ENCODE results near the gene SOX8. TPM values are rescaled to one million over a fixed set of nuclear protein-coding genes. Genes with fewer than 3 reads are reported as not detected.

SOX8 gene
- polyA plus RNA-seq, 1 donor from 2014 or later = 3.9 TPM

DNA sequence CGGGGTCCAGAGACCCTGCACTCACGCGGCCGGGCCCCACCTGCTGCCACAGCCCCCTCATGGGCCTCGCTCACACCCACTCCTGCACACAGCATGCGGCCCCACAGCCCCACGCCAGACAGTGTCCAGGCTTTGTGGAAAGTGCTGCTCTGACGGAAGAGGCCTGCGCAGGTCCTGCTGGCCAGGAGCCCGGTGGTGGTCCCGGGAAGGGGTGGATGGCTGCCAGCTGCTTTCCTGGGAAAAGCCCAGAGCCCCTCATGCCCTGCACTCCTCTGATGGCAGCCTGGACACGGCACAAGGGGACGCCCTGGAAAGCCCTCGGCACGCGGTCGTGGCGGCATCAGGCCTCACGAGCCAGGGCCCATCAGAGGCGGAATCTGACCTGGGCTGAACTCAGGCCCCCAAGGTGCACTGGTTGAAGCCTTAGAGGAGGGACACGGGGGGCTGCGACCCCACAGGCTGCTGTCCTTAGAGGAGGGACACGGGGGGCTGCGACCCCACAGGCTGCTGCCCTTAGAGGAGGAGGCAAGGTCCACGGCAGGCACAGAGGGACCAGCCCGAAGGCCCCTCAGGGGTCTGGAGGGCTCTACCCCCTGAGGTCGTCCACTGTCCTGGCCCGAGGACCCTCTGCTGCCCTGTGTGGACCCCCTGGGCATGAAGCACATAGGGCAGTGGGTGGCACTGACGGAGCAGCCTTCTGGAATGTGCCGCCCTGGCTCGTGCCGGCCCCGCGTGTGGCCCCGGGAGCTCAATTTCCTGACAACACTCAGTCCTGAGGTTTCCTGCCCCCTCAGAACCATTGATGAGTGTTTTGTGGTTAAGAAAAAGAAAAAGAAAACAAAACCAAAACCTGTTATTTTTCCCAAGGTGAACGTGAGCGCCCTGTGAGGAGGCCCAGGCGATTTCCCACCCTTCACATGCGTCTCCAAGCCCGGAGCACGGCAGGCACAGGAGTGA lies 22.1 kb downstream of the SOX8 start:
- Histone ChIP-seq H3K79me2 (replicated peaks; ENCODE audit: insufficient read depth, low read length) (no peaks in the 10 kb centered on the region), H3K27me3 (ENCODE audit: insufficient read depth, low read depth, low read length) (no peaks in the 10 kb centered on the region), H3K9ac (ENCODE audit: low read length) (no peak overlapping the region), H3K36me3 (ENCODE audit: insufficient read depth, low read length) (no peaks in the 10 kb centered on the region), H3K27ac (ENCODE audit: low read length) (no peak overlapping the region), H4K20me1 (ENCODE audit: insufficient read depth) (no peaks in the 10 kb centered on the region), H3K4me3 (ENCODE audit: low read length) (no peak overlapping the region), H3K9me2 (ENCODE audit: insufficient read depth, low read length) (no peaks in the 10 kb centered on the region), H3F3A (ENCODE audit: insufficient read depth, low read length, poor library complexity, severe bottlenecking) (no peaks in the 10 kb centered on the region), H3K4me2 (ENCODE audit: low read length) (no peak overlapping the region), H2AFZ (ENCODE audit: low read depth, low read length) (no peak overlapping the region), H3K9me3 (ENCODE audit: low read length) (no peaks in the 10 kb centered on the region)
- TF ChIP-seq EP300 (conservative IDR thresholded peaks at IDR 0.05; ENCODE audit: poor library complexity, severe bottlenecking) = no peak
- TF ChIP-seq EZH2 (IDR thresholded peaks at IDR 0.05; ENCODE audit: borderline replicate concordance, insufficient read depth, low read length, poor library complexity, severe bottlenecking) = no peak
- TF ChIP-seq TAF1 (IDR thresholded peaks at IDR 0.05; ENCODE audit: low read depth) = no peak
- TF ChIP-seq SMC3 (conservative IDR thresholded peaks at IDR 0.05; ENCODE audit: poor library complexity) = no peak
- TF ChIP-seq, protein P1, sequence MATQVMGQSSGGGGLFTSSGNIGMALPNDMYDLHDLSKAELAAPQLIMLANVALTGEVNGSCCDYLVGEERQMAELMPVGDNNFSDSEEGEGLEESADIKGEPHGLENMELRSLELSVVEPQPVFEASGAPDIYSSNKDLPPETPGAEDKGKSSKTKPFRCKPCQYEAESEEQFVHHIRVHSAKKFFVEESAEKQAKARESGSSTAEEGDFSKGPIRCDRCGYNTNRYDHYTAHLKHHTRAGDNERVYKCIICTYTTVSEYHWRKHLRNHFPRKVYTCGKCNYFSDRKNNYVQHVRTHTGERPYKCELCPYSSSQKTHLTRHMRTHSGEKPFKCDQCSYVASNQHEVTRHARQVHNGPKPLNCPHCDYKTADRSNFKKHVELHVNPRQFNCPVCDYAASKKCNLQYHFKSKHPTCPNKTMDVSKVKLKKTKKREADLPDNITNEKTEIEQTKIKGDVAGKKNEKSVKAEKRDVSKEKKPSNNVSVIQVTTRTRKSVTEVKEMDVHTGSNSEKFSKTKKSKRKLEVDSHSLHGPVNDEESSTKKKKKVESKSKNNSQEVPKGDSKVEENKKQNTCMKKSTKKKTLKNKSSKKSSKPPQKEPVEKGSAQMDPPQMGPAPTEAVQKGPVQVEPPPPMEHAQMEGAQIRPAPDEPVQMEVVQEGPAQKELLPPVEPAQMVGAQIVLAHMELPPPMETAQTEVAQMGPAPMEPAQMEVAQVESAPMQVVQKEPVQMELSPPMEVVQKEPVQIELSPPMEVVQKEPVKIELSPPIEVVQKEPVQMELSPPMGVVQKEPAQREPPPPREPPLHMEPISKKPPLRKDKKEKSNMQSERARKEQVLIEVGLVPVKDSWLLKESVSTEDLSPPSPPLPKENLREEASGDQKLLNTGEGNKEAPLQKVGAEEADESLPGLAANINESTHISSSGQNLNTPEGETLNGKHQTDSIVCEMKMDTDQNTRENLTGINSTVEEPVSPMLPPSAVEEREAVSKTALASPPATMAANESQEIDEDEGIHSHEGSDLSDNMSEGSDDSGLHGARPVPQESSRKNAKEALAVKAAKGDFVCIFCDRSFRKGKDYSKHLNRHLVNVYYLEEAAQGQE (IDR thresholded peaks at IDR 0.05; ENCODE audit: borderline replicate concordance) = no peak
- no peak for TF ChIP-seq RAD21 (conservative IDR thresholded peaks at IDR 0.05)
- TF ChIP-seq MXI1 (conservative IDR thresholded peaks at IDR 0.05; ENCODE audit: poor library complexity, severe bottlenecking) = no peak
- TF ChIP-seq POLR2AphosphoS5 (IDR thresholded peaks at IDR 0.05) = no peak
- TF ChIP-seq, protein P2, sequence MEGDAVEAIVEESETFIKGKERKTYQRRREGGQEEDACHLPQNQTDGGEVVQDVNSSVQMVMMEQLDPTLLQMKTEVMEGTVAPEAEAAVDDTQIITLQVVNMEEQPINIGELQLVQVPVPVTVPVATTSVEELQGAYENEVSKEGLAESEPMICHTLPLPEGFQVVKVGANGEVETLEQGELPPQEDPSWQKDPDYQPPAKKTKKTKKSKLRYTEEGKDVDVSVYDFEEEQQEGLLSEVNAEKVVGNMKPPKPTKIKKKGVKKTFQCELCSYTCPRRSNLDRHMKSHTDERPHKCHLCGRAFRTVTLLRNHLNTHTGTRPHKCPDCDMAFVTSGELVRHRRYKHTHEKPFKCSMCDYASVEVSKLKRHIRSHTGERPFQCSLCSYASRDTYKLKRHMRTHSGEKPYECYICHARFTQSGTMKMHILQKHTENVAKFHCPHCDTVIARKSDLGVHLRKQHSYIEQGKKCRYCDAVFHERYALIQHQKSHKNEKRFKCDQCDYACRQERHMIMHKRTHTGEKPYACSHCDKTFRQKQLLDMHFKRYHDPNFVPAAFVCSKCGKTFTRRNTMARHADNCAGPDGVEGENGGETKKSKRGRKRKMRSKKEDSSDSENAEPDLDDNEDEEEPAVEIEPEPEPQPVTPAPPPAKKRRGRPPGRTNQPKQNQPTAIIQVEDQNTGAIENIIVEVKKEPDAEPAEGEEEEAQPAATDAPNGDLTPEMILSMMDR (IDR thresholded peaks at IDR 0.05; ENCODE audit: poor library complexity, severe bottlenecking) = no peak

DNA sequence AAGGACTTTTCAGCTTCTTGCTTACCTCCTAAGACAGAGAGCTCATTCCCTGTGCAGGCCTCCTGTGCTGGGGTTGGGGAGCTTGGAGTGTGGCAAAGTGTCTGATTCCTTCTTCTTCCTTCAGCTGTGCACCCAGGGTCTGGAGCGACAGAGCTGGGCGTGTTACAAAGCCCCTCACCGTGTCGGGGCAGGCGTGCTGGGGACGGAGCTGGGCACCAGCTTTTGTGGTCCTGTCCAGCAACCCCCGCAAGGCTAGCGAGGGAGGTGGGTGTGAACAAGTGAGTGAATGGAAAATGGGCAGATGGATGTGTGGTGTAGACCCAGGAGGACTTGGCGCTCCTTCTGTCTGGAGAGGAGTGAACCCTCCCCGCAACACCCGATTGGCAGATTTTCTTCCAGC lies 23.7 kb downstream of the SOX8 start:
- Histone ChIP-seq H3K4me2 (ENCODE audit: low read length) (no peak overlapping the region), H3K9me2 (ENCODE audit: insufficient read depth, low read length) (no peaks in the 10 kb centered on the region), H3F3A (ENCODE audit: insufficient read depth, low read length, poor library complexity, severe bottlenecking) (no peaks in the 10 kb centered on the region), H3K9ac (ENCODE audit: low read length) (no peak overlapping the region), H3K4me3 (ENCODE audit: low read length) (no peak overlapping the region), H3K79me2 (replicated peaks; ENCODE audit: insufficient read depth, low read length) (no peaks in the 10 kb centered on the region), H2AFZ (ENCODE audit: low read depth, low read length) (no peak overlapping the region), H3K9me3 (ENCODE audit: low read length) (no peaks in the 10 kb centered on the region), H3K27me3 (ENCODE audit: insufficient read depth, low read depth, low read length) (no peaks in the 10 kb centered on the region), H3K27ac (ENCODE audit: low read length) (no peak overlapping the region), H3K36me3 (ENCODE audit: insufficient read depth, low read length) (no peaks in the 10 kb centered on the region), H4K20me1 (ENCODE audit: insufficient read depth) (no peaks in the 10 kb centered on the region)
- TF ChIP-seq, protein P2 (IDR thresholded peaks at IDR 0.05; ENCODE audit: poor library complexity, severe bottlenecking) = no peak
- TF ChIP-seq, protein P1 (IDR thresholded peaks at IDR 0.05; ENCODE audit: borderline replicate concordance) = no peak
- TF ChIP-seq POLR2AphosphoS5 (IDR thresholded peaks at IDR 0.05) (no peak), SMC3 (conservative IDR thresholded peaks at IDR 0.05; ENCODE audit: poor library complexity) (no peak), EZH2 (IDR thresholded peaks at IDR 0.05; ENCODE audit: borderline replicate concordance, insufficient read depth, low read length, poor library complexity, severe bottlenecking) (no peak), EP300 (conservative IDR thresholded peaks at IDR 0.05; ENCODE audit: poor library complexity, severe bottlenecking) (no peak), MXI1 (conservative IDR thresholded peaks at IDR 0.05; ENCODE audit: poor library complexity, severe bottlenecking) (no peak), RAD21 (conservative IDR thresholded peaks at IDR 0.05) (no peak), TAF1 (IDR thresholded peaks at IDR 0.05; ENCODE audit: low read depth) (no peak)

Data from neural cell (in vitro differentiated cells).